Measurements from ENCODE around the gene CNTRL.
"Not testable (repeated sequence)": the region's sequence is repeated elsewhere in the genome, so short reads cannot be mapped to it uniquely, and the experiment has no call there.

Gene CNTRL

GRCh38 chr9:121074370-121075250 lies at the start of gene CNTRL:
CNTRL (plus strand) TSS chr9:121074955; CDS start chr9:121088327, 13,372 bp downstream.
- DNase-seq (ENCODE audit: low read depth), result peak; percentile 97
- no peaks in the 10 kb centered on the region for H3K9me3 ChIP-seq (ENCODE audit: control insufficient read depth, low read length)
- H3K4me3 ChIP-seq (ENCODE audit: low read length), result peak within 1 kb of the TSS; percentile 95
- H3K36me3 ChIP-seq (ENCODE audit: control insufficient read depth, insufficient read depth, low read length, severe bottlenecking), result no peaks in the 10 kb centered on the region
- H3K4me1 ChIP-seq (ENCODE audit: control insufficient read depth, insufficient read depth, low read length), result peaks cover 23% of the 10 kb centered on the region
- no peaks in the 10 kb centered on the region for H3K27me3 ChIP-seq (replicated peaks; ENCODE audit: control insufficient read depth, insufficient read depth, low read length)
- H3K9ac ChIP-seq (ENCODE audit: low read length), result peak within 1 kb of the TSS; percentile 86

- Histone ChIP-seq H3K4me1 (ENCODE audit: control insufficient read depth, insufficient read depth, low read length) (peaks cover 12% of the 10 kb centered on the region), H3K36me3 (ENCODE audit: control insufficient read depth, insufficient read depth, low read length, severe bottlenecking) (no peaks in the 10 kb centered on the region)
Measured at GRCh38 chr9:121026260-121026691, 48.5 kb upstream of the CNTRL start.

GRCh38 chr9:121026768-121027167 lies 48.0 kb upstream of the CNTRL start:
- no peak overlapping the region for H3K4me3 ChIP-seq (ENCODE audit: low read length)
- H3K9ac ChIP-seq (ENCODE audit: low read length), result peak overlapping the region; percentile 28
- no peaks in the 10 kb centered on the region for H3K27me3 ChIP-seq (replicated peaks; ENCODE audit: control insufficient read depth, insufficient read depth, low read length)

More at GRCh38 chr9:121026260-121026691, 48.5 kb upstream of the CNTRL start:
- H3K27me3 ChIP-seq (replicated peaks; ENCODE audit: control insufficient read depth, insufficient read depth, low read length), result no peaks in the 10 kb centered on the region
- no peak overlapping the region for H3K4me3 ChIP-seq (ENCODE audit: low read length)
- peak; percentile 39 for DNase-seq (ENCODE audit: low read depth)
- no peak overlapping the region for H3K9ac ChIP-seq (ENCODE audit: low read length)
- H3K9me3 ChIP-seq (ENCODE audit: control insufficient read depth, low read length), result no peaks in the 10 kb centered on the region

GRCh38 chr9:121028285-121028684 lies 46.5 kb upstream of the CNTRL start:
- H3K4me3 ChIP-seq (ENCODE audit: low read length); H3K36me3 ChIP-seq (ENCODE audit: control insufficient read depth, insufficient read depth, low read length, severe bottlenecking); H3K9me3 ChIP-seq (ENCODE audit: control insufficient read depth, low read length); DNase-seq (ENCODE audit: low read depth); H3K9ac ChIP-seq (ENCODE audit: low read length); H3K27me3 ChIP-seq (replicated peaks; ENCODE audit: control insufficient read depth, insufficient read depth, low read length): not testable (repeated sequence)
- H3K4me1 ChIP-seq (ENCODE audit: control insufficient read depth, insufficient read depth, low read length), result peaks cover 12% of the 10 kb centered on the region

More at GRCh38 chr9:121026768-121027167, 48.0 kb upstream of the CNTRL start:
- Histone ChIP-seq H3K9me3 (ENCODE audit: control insufficient read depth, low read length) (no peaks in the 10 kb centered on the region), H3K4me1 (ENCODE audit: control insufficient read depth, insufficient read depth, low read length) (peaks cover 12% of the 10 kb centered on the region), H3K36me3 (ENCODE audit: control insufficient read depth, insufficient read depth, low read length, severe bottlenecking) (no peaks in the 10 kb centered on the region)
- DNase-seq (ENCODE audit: low read depth), result no peak

GRCh38 chr9:121029469-121029868 lies 45.3 kb upstream of the CNTRL start:
- peaks cover 12% of the 10 kb centered on the region for H3K4me1 ChIP-seq (ENCODE audit: control insufficient read depth, insufficient read depth, low read length)
- no peaks in the 10 kb centered on the region for H3K27me3 ChIP-seq (replicated peaks; ENCODE audit: control insufficient read depth, insufficient read depth, low read length)
- DNase-seq (ENCODE audit: low read depth), result no peak
- H3K4me3 ChIP-seq (ENCODE audit: low read length), result no peak overlapping the region
- H3K9me3 ChIP-seq (ENCODE audit: control insufficient read depth, low read length), result no peaks in the 10 kb centered on the region
- H3K9ac ChIP-seq (ENCODE audit: low read length), result no peak overlapping the region
- H3K36me3 ChIP-seq (ENCODE audit: control insufficient read depth, insufficient read depth, low read length, severe bottlenecking), result no peaks in the 10 kb centered on the region

GRCh38 chr9:121034529-121034928 lies 40.2 kb upstream of the CNTRL start:
- no peak overlapping the region for H3K4me3 ChIP-seq (ENCODE audit: low read length)
- H3K9ac ChIP-seq (ENCODE audit: low read length), result no peak overlapping the region
- H3K9me3 ChIP-seq (ENCODE audit: control insufficient read depth, low read length), result no peaks in the 10 kb centered on the region
- no peak for DNase-seq (ENCODE audit: low read depth)
- H3K27me3 ChIP-seq (replicated peaks; ENCODE audit: control insufficient read depth, insufficient read depth, low read length), result no peaks in the 10 kb centered on the region
- no peaks in the 10 kb centered on the region for H3K36me3 ChIP-seq (ENCODE audit: control insufficient read depth, insufficient read depth, low read length, severe bottlenecking)
- no peaks in the 10 kb centered on the region for H3K4me1 ChIP-seq (ENCODE audit: control insufficient read depth, insufficient read depth, low read length)

- H3K9ac ChIP-seq (ENCODE audit: low read length); H3K36me3 ChIP-seq (ENCODE audit: control insufficient read depth, insufficient read depth, low read length, severe bottlenecking); H3K9me3 ChIP-seq (ENCODE audit: control insufficient read depth, low read length); H3K4me3 ChIP-seq (ENCODE audit: low read length); H3K4me1 ChIP-seq (ENCODE audit: control insufficient read depth, insufficient read depth, low read length); DNase-seq (ENCODE audit: low read depth); H3K27me3 ChIP-seq (replicated peaks; ENCODE audit: control insufficient read depth, insufficient read depth, low read length): not testable (repeated sequence)
Measured at GRCh38 chr9:121035717-121036116, 39.0 kb upstream of the CNTRL start.

- H3K9ac ChIP-seq (ENCODE audit: low read length), result no peak overlapping the region
- no peaks in the 10 kb centered on the region for H3K4me1 ChIP-seq (ENCODE audit: control insufficient read depth, insufficient read depth, low read length)
- H3K9me3 ChIP-seq (ENCODE audit: control insufficient read depth, low read length), result no peaks in the 10 kb centered on the region
- H3K27me3 ChIP-seq (replicated peaks; ENCODE audit: control insufficient read depth, insufficient read depth, low read length), result no peaks in the 10 kb centered on the region
- no peak overlapping the region for H3K4me3 ChIP-seq (ENCODE audit: low read length)
- peak; percentile 10 for DNase-seq (ENCODE audit: low read depth)
- no peaks in the 10 kb centered on the region for H3K36me3 ChIP-seq (ENCODE audit: control insufficient read depth, insufficient read depth, low read length, severe bottlenecking)
Measured at GRCh38 chr9:121038362-121038761, 36.4 kb upstream of the CNTRL start.

GRCh38 chr9:121038804-121039203 lies 36.0 kb upstream of the CNTRL start:
- Histone ChIP-seq H3K9me3 (ENCODE audit: control insufficient read depth, low read length) (no peaks in the 10 kb centered on the region), H3K27me3 (replicated peaks; ENCODE audit: control insufficient read depth, insufficient read depth, low read length) (no peaks in the 10 kb centered on the region), H3K9ac (ENCODE audit: low read length) (no peak overlapping the region), H3K4me1 (ENCODE audit: control insufficient read depth, insufficient read depth, low read length) (no peaks in the 10 kb centered on the region), H3K36me3 (ENCODE audit: control insufficient read depth, insufficient read depth, low read length, severe bottlenecking) (no peaks in the 10 kb centered on the region), H3K4me3 (ENCODE audit: low read length) (no peak overlapping the region)
- DNase-seq (ENCODE audit: low read depth), result no peak

- Histone ChIP-seq H3K4me3 (ENCODE audit: low read length) (no peak overlapping the region), H3K27me3 (replicated peaks; ENCODE audit: control insufficient read depth, insufficient read depth, low read length) (no peaks in the 10 kb centered on the region), H3K4me1 (ENCODE audit: control insufficient read depth, insufficient read depth, low read length) (no peaks in the 10 kb centered on the region), H3K36me3 (ENCODE audit: control insufficient read depth, insufficient read depth, low read length, severe bottlenecking) (no peaks in the 10 kb centered on the region), H3K9ac (ENCODE audit: low read length) (no peak overlapping the region), H3K9me3 (ENCODE audit: control insufficient read depth, low read length) (no peaks in the 10 kb centered on the region)
- no peak for DNase-seq (ENCODE audit: low read depth)
Measured at GRCh38 chr9:121048175-121048574, 26.6 kb upstream of the CNTRL start.

GRCh38 chr9:121048618-121049017 lies 26.1 kb upstream of the CNTRL start:
- Histone ChIP-seq H3K4me3 (ENCODE audit: low read length) (no peak overlapping the region), H3K36me3 (ENCODE audit: control insufficient read depth, insufficient read depth, low read length, severe bottlenecking) (no peaks in the 10 kb centered on the region), H3K4me1 (ENCODE audit: control insufficient read depth, insufficient read depth, low read length) (no peaks in the 10 kb centered on the region), H3K9ac (ENCODE audit: low read length) (no peak overlapping the region), H3K9me3 (ENCODE audit: control insufficient read depth, low read length) (no peaks in the 10 kb centered on the region), H3K27me3 (replicated peaks; ENCODE audit: control insufficient read depth, insufficient read depth, low read length) (no peaks in the 10 kb centered on the region)
- peak; percentile 52 for DNase-seq (ENCODE audit: low read depth)

Data from adipocyte (in vitro differentiated cells).